OCI-LY7 (cell line): ENCODE results near the gene SLC16A10. TPM values are rescaled to one million over a fixed set of nuclear protein-coding genes. Genes with fewer than 3 reads are reported as not detected.
"Not testable (repeated sequence)": the region's sequence is repeated elsewhere in the genome, so short reads cannot be mapped to it uniquely, and the experiment has no call there.

Experiments
- BruUV-seq: library from RNA; stranded (reverse); fragments of 400-500 nt; replicated peaks from 2 replicates; lab custom pipeline; 2021; lab: Mats Ljungman, UMichigan
- CTCF ChIA-PET: fragments of 300-600 bp; sonication (Branson Sonifier 250); formaldehyde crosslinking; loops from one replicate; lab custom pipeline; 2022; ENCODE audit warnings: antibody characterized with exemption; ENCODE audit not compliant: unreplicated experiment; lab: Charles Lee
- POLR2A ChIA-PET: fragments of 300-600 bp; sonication (Branson Sonifier 250); formaldehyde crosslinking; loops from one replicate; lab custom pipeline; 2022; ENCODE audit warnings: antibody characterized with exemption; lab: Charles Lee
- DNase-seq: peaks from one replicate; pipeline ENCODE4 v3.0.0-alpha.2; 2015; ENCODE audit warnings: low spot score
- H2AFZ ChIP-seq: fragments of 200-600 bp; sonication (generic), shearing (Covaris generic); 2 replicates; pipeline ENCODE4 v1.6.1; 2014; ENCODE audit warnings: mild to moderate bottlenecking, antibody characterized with exemption, low read length, moderate library complexity
- H3K27ac ChIP-seq: fragments of 200-600 bp; sonication (generic); 2 replicates; pipeline ENCODE4 v1.5.1; 2014; ENCODE audit warnings: mixed run types, low read depth, mild to moderate bottlenecking, moderate library complexity, low read length, inconsistent platforms; ENCODE audit not compliant: poor library complexity, severe bottlenecking
- H3K36me3 ChIP-seq: fragments of 200-600 bp; sonication (generic); 2 replicates; pipeline ENCODE4 v1.6.1; 2014; ENCODE audit warnings: mild to moderate bottlenecking, antibody characterized with exemption, low read length, moderate library complexity, mixed read lengths; ENCODE audit not compliant: insufficient read depth
- H3K4me1 ChIP-seq: fragments of 200-600 bp; sonication (generic); 2 replicates; pipeline ENCODE4 v1.5.1; 2014; ENCODE audit warnings: mild to moderate bottlenecking, low read length; ENCODE audit not compliant: insufficient read depth, poor library complexity, severe bottlenecking
- H3K4me2 ChIP-seq: fragments of 200-600 bp; sonication (generic); 2 replicates; pipeline ENCODE4 v1.6.1; 2014; ENCODE audit warnings: mild to moderate bottlenecking, low read length
- H3K4me3 ChIP-seq: fragments of 200-600 bp; sonication (generic); 2 replicates; pipeline ENCODE4 v1.5.1; 2014; ENCODE audit warnings: mild to moderate bottlenecking, low read depth, low read length; ENCODE audit not compliant: poor library complexity, severe bottlenecking
- H3K79me2 ChIP-seq: fragments of 200-600 bp; sonication (generic); 2 replicates; pipeline ENCODE4 v1.6.1; 2016; ENCODE audit warnings: low read depth, mild to moderate bottlenecking, low read length, moderate library complexity, mixed read lengths; ENCODE audit not compliant: insufficient read depth
- H3K9me2 ChIP-seq: fragments of 200-600 bp; sonication (generic); 2 replicates; pipeline ENCODE4 v1.6.1; 2016; ENCODE audit warnings: mild to moderate bottlenecking, low read length, mixed read lengths; ENCODE audit not compliant: insufficient read depth
- H3K9me3 ChIP-seq: fragments of 200-600 bp; sonication (generic); 2 replicates; pipeline ENCODE4 v1.6.1; 2014; ENCODE audit warnings: mild to moderate bottlenecking, mixed run types, low read length, mixed read lengths
- H4K20me1 ChIP-seq: fragments of 200-600 bp; sonication (generic); 2 replicates; pipeline ENCODE4 v1.6.1; 2014; ENCODE audit warnings: mild to moderate bottlenecking, antibody characterized with exemption, low read length, moderate library complexity, mixed read lengths; ENCODE audit not compliant: insufficient read depth
- CTCF ChIP-seq: fragments of 200-600 bp; sonication (generic); conservative IDR thresholded peaks from 2 replicates; pipeline ENCODE4 v1.5.1; 2014; ENCODE audit warnings: mild to moderate bottlenecking, antibody characterized with exemption, low read length, moderate library complexity, mixed read lengths
- EZH2phosphoT487 ChIP-seq: fragments of 200-600 bp; sonication (generic); IDR thresholded peaks from 2 replicates; pipeline ENCODE4 v1.6.1; 2018; ENCODE audit warnings: low read depth, borderline replicate concordance, mild to moderate bottlenecking, mixed run types, antibody characterized with exemption, low read length, moderate library complexity, mixed read lengths
- intact Hi-C: fragments of 100-400 bp; cut with micrococcal nuclease; formaldehyde crosslinking; loops from one replicate; pipeline ENCODE4 v1.10.0; 2022; ENCODE audit not compliant: unreplicated experiment
- total RNA-seq, 2 experiments: library from RNA; depleted of rRNA in 1 of 2; stranded (reverse); fragments of >200 nt in 1 of 2; shearing (Covaris generic) in 1 of 2; gene quantifications; 2 replicates each; pipeline ENCODE4 v1.2.3, GENCODE V29; 2014 to 2022

SLC16A10 gene
- total RNA-seq, 2 experiments from 2014 or later: not detected

GRCh38 chr6:111185954-111186353, 98.7 kb downstream of the SLC16A10 start:
- TF ChIP-seq EZH2phosphoT487 (no peak), CTCF (no peak)
- no peak overlapping the region for H3K4me3 ChIP-seq
- no peak overlapping the region for H3K4me2 ChIP-seq
- no peaks in the 10 kb centered on the region for H3K79me2 ChIP-seq
- H3K9me2 ChIP-seq: no peaks in the 10 kb centered on the region; the same call in 1 of the 2 replicates
- intact Hi-C loops: no loop called here
- BruUV-seq: no TSS peak
- no peaks in the 10 kb centered on the region for H3K9me3 ChIP-seq
- no peak for DNase-seq
- ChIA-PET CTCF (no interaction called here), POLR2A (interaction anchor here (0.5 to 0.7 kb wide), 2 partner anchors 12 to 15 kb away, joined by 3 read pairs; no protein-coding TSS in a partner anchor)
- no peaks in the 10 kb centered on the region for H4K20me1 ChIP-seq
- no peak overlapping the region for H3K27ac ChIP-seq
- H3K36me3 ChIP-seq: no peaks in the 10 kb centered on the region
- no peaks in the 10 kb centered on the region for H3K4me1 ChIP-seq
- no peak overlapping the region for H2AFZ ChIP-seq

- Histone ChIP-seq H4K20me1 (no peaks in the 10 kb centered on the region), H3K27ac (no peak overlapping the region), H3K79me2 (no peaks in the 10 kb centered on the region), H3K9me3 (no peaks in the 10 kb centered on the region), H3K36me3 (no peaks in the 10 kb centered on the region), H3K4me1 (no peaks in the 10 kb centered on the region), H3K9me2 (no peaks in the 10 kb centered on the region), H2AFZ (no peak overlapping the region), H3K4me2 (no peak overlapping the region), H3K4me3 (no peak overlapping the region)
- ChIA-PET CTCF (no interaction called here), POLR2A (no interaction called here)
- no peak for DNase-seq
- intact Hi-C loops: no loop called here
- TF ChIP-seq EZH2phosphoT487: no peak
- TF ChIP-seq CTCF: no peak
- BruUV-seq: no TSS peak
These were observed 100.6 kb downstream of the SLC16A10 start for GRCh38 chr6:111187874-111188273.

- POLR2A ChIA-PET, H3K27ac ChIP-seq, H3K4me2 ChIP-seq, H3K9me3 ChIP-seq, H3K4me3 ChIP-seq, H3K4me1 ChIP-seq, H3K9me2 ChIP-seq, intact Hi-C loops, H2AFZ ChIP-seq, H4K20me1 ChIP-seq, BruUV-seq, DNase-seq, CTCF ChIA-PET, H3K79me2 ChIP-seq, H3K36me3 ChIP-seq: not testable (repeated sequence)
These were observed 102.4 kb downstream of the SLC16A10 start for GRCh38 chr6:111189666-111190210.
